NCI-H1092 treated with DMSO at 0.1 percent for 48 hours (cell line): Measurements from ENCODE around the gene KIF26A.

Experiments used
- DNase-seq: peaks from one replicate; lab custom pipeline; 2025; lab: John Stamatoyannopoulos, UW

Gene KIF26A

DNA sequence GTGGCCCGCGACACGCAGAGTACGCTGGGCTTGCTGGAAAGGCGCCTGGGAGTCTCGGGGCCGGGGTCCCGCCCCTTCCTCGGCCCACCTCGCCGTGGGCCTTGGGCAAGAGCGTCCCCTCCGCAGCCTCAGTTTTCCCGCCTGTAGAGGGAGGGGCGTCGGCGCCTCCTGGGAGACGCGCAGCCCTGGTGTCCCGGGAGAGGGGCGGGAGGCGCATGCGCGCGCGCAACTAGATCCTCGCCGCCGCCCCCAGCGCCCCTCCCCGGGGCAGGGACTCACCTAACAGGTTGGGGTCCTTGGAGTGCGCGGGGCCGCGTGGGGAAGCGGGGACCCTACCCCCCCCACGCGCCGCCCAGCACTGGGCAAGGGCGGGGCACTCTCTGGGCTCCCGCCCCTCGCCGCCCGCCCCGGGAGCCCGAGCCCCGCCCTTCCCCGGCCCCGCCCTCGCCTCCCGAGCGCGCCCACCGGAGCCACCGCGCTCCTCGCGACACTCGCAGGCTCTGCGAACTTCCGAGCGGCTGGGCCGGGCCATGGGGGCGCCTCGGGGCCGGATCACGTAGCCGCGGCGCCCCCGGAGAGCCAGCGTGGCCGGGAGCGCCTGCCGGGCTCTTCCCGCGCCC, at the start of gene KIF26A:
TSS of gene KIF26A (plus strand) at position 490 of the 620 bp plus-strand sequence. CDS start 136 bp downstream, outside the sequence.
- peak; percentile 65 for DNase-seq

DNA sequence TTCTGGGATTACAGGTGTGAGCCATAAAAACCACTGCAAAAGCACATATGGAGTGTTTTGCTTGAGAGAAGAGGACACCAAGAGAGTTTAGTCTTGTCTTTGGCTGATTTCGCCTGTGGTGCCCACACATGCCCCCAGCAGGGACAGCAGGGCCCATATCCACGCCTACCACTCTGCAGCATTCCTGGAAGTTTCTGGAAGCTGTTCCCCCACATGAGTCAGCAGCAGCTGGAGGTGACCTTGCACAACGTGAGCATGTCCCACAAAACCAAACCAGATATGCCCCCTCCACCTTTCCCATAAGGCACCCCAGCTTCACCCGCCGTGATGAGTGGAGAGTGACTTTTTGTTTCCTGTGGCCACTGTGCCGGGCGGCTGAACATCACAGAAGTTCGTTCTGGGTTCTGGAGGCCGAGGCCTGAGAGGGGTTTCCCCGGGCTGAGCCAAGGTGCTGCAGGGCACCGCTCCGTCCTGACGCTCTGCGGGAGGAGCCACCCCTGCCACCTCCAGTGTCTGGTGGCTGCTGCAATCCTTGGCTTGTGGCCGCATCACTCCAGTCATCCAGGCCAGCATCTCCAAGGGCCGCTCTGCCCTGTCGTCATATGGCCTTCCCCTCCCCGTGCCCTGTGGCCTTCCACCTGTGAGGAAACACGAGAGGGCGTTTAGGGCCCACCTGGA, 48.2 kb upstream of the KIF26A start:
- DNase-seq = no peak

- no peak for DNase-seq
Observed at GRCh38 chr14:104091061-104091926, 47.1 kb upstream of the KIF26A start.

GRCh38 chr14:104091927-104092771, 46.2 kb upstream of the KIF26A start:
- DNase-seq = no peak

- DNase-seq = no peak
Observed at GRCh38 chr14:104092931-104093365, 45.4 kb upstream of the KIF26A start.

GRCh38 chr14:104093366-104094055, 44.9 kb upstream of the KIF26A start:
- DNase-seq = no peak

- DNase-seq = no peak
Observed at GRCh38 chr14:104094056-104094708, 44.2 kb upstream of the KIF26A start.

DNA sequence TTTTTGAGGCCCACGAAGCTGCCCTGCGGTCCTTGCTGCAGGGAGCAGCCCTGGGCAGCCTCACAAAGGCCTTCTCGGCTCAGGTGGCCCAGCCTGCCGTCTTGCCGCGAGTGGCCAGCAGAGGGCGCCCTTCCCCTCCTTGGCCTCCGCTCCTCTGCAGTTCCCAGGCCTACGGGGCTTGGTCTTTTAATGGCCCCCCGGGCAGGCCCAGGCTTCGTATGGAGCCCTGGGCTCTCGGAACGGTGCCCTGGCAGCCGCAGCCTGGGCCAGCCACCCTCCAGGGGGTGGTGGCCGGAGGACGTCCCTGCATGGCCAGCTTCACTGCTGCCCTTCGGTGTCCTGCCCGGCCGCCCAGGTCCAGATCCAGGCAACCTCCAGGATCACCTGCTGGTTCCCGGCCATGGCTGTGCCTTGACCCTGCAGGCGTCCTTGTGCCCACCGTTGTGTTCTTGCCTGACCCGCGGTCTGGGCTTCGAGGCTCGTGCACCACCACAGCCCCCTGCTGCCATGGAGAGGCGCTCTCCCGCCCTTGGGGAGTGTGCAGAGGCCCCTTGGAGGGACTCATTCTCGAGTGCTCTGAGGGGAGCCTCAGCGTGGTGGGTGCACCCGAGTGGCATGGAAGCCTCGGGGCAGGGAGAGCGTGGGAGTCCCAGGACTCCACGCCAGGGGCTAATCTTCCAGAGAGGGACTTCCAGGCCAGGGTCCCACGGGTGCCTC, 43.5 kb upstream of the KIF26A start:
- peak; percentile 39 for DNase-seq

DNA sequence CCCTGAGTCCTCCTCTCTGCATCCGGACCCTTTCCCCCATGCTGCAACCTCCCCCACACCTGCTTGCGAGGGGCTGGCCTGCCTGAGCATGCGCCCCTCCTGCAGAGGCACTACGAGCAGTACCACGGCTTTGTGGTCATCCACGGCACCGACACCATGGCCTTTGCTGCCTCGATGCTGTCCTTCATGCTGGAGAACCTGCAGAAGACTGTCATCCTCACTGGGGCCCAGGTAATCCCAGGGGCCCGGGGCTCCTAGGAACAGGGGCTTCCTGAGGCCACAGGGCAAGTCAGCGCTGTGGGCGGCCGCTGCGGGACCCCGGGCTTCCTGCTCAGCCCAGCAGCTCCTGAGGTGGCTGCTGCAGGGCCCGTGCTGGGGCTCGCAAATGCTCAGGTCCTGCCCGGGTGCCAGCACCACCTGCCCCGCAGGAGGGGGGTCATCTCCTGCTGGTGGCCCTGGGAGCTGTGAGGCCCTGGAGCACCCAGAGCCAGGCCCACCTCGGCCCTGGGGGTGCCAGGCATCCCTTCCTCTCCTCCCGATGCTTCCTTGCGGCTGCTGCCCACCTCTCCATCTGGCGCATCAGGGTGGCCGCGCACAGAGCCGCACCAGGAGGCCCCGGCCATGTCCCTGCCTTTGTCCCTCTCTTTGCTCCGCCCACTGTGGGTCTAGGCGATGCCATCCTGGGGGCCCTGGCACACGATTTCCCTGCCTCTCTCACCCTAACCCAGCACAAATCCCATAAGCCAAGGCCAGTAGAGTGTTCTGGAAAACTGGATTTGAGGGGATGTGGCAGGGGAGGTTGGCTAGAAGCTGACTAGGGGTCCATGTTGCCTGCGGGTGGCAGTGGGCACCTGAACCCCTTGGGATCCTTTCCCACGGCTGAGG, 42.7 kb upstream of the KIF26A start:
- no peak for DNase-seq

- DNase-seq = no peak
Observed at GRCh38 chr14:104096318-104096717, 42.1 kb upstream of the KIF26A start.

- no peak for DNase-seq
Observed at GRCh38 chr14:104096751-104097700, 41.4 kb upstream of the KIF26A start.

GRCh38 chr14:104098272-104099095, 39.9 kb upstream of the KIF26A start:
- DNase-seq = no peak

DNA sequence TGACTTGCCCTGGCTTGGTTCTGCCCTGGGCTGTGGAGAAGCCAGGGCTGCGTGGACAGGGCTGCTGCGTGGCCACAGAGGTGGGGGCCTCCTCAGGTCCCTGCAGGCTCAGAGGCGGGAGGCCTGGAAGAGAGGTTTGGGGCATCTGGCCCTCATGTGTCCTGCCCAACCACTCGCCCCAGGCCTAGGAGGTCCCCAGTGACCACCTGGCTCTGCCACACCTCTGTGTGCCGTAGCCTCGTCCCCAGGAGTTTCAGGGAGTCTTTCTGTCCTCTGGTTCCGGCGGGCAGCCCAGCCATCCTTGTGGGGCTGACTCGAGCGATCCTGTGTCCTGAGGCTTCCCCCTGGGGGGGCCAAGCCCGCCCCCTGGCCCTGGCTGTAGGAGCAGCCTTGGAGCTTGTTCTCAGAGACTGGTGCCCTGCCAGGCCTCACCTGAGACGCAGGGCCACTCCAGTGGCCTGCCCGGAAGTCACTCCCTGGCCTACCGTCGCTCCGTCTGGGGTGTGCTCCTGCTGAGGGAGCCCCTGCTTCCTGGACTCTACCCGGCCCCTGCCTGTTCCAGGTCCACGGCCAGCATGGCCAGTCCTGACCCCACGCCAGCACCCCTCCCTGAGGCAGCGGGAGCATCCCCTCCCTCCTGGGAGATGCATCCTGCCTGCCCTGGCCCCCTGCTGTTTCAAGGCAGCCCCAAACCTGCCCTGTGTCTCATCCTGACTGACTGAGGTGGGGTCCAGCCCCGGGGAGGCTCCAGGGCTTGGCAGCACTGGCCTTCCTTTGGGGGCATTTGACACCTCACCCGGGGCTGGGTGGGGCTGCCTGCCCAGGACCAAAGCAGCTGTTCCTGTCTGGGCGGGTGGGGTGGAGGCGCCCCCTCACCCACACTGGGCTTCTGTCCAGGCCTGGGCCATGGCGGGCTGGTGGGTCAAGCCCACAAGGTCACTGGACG, 39.0 kb upstream of the KIF26A start:
- DNase-seq = no peak

DNA sequence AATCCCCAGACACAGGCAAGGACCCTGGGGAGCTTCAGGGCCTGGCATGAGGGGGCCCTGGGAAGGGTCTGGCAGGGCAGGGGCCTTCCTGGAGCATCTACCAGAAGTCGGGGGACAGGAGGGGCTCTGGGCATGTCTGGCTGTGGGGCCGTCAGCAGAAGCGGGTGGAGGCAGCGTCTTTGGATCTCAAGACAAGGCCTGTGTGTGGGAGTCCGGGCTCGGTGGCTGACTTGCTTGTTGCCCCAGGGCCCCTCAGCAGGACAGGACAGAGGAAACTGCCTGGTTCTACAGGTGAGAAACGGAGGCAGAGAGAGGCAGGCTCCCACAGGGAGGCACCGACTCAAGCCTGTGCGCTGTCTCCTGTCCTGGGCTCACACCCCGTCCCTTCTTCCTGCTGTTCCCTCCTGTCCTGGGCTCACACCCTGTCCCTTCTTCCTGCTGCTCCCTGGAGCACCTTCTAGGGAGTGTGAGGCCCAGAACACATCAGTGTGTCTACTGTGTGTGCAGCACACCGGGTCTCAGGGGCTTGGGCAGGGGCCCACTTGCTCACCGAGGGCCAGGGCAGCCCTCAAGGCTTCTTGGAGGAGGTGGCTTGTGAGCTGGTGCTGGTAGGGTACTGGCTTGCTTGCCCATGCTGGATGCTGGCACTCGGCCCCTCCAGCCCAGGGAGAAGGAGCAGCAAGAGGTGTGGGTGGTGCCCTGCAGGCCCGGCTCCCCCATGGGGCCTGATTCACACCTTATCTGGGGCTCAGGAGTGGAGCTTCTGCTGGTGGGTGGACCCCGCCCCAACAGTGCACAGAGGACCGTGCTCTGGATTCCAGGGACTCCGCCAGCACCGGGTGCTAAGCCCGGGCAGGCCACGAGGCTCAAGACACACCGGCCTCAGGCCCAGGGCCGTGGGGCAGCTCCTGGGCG, 38.0 kb upstream of the KIF26A start:
- no peak for DNase-seq
